Endodermal cell (in vitro differentiated cells): ENCODE results near the gene PLPP2. TPM values are rescaled to one million over a fixed set of nuclear protein-coding genes. Genes with fewer than 3 reads are reported as not detected.

ENCODE experiments used
- DNase-seq: peaks from one replicate; pipeline ENCODE4 v3.0.0-alpha.2; 2017
- H3K27ac ChIP-seq: 2 replicates; pipeline ENCODE4 v1.5.1; 2013; ENCODE audit warnings: mild to moderate bottlenecking, low read depth, low read length, moderate library complexity
- H3K27me3 ChIP-seq: 2 replicates; pipeline ENCODE4 v1.6.1; 2013; ENCODE audit warnings: mild to moderate bottlenecking, low read length, moderate library complexity; ENCODE audit not compliant: insufficient read depth, control insufficient read depth, poor library complexity, severe bottlenecking
- H3K36me3 ChIP-seq: 2 replicates; pipeline ENCODE4 v1.7.0; 2013; ENCODE audit warnings: mild to moderate bottlenecking, low read length, moderate library complexity; ENCODE audit not compliant: control insufficient read depth, insufficient read depth
- H3K4me1 ChIP-seq: one replicate; pipeline ENCODE4 v1.7.0; 2013; ENCODE audit warnings: low read length; ENCODE audit not compliant: control insufficient read depth, insufficient read depth
- H3K4me3 ChIP-seq: 2 replicates; pipeline ENCODE4 v1.5.1; 2013; ENCODE audit warnings: mild to moderate bottlenecking, low read length, moderate library complexity
- H3K9ac ChIP-seq: 2 replicates; pipeline ENCODE4 v1.6.1; 2013; ENCODE audit warnings: mild to moderate bottlenecking, low read length, moderate library complexity; ENCODE audit not compliant: poor library complexity, severe bottlenecking; ENCODE audit errors: extremely low read depth
- H3K9me3 ChIP-seq: 2 replicates; pipeline ENCODE4 v1.6.1; 2013; ENCODE audit warnings: mild to moderate bottlenecking, low read length, moderate library complexity; ENCODE audit not compliant: control insufficient read depth
- H3K27ac Mint-ChIP-seq: 2 replicates; pipeline ENCODE4 v1.8.0; 2020; ENCODE audit warnings: mixed read lengths
- H3K27me3 Mint-ChIP-seq: 2 replicates; pipeline ENCODE4 v1.8.0; 2021; ENCODE audit warnings: mild to moderate bottlenecking, mixed read lengths; ENCODE audit not compliant: insufficient read depth
- H3K36me3 Mint-ChIP-seq: 2 replicates; pipeline ENCODE4 v1.8.0; 2020; ENCODE audit warnings: low read depth, mixed read lengths
- H3K4me1 Mint-ChIP-seq: 2 replicates; pipeline ENCODE4 v1.8.0; 2020; ENCODE audit warnings: mixed read lengths
- H3K4me3 Mint-ChIP-seq: 2 replicates; pipeline ENCODE4 v1.8.0; 2020; ENCODE audit warnings: mild to moderate bottlenecking, moderate library complexity, mixed read lengths
- H3K9me3 Mint-ChIP-seq: 2 replicates; pipeline ENCODE4 v1.8.0; 2020; ENCODE audit warnings: mild to moderate bottlenecking, mixed read lengths
- WGBS, 2 experiments: methylation state at CpG; one replicate each; pipeline versions ENCODE4 v1.1.5 to v1.1.7; 2013; ENCODE audit warnings: missing lambda C conversion rate in 2 of 2, mixed read lengths in 1 of 2; ENCODE audit not compliant: insufficient coverage in 1 of 2, insufficient read length in 1 of 2; 5-methylcytosine and 5-hydroxymethylcytosine counted together
- total RNA-seq, 2 donors: library from RNA; stranded (reverse); fragmentation: NEBNext Ultra II Directional in 1 of 2; extraction: Animal tissue kit (Norgen Biotek cat#: 25700) in 1 of 2; gene quantifications; 2 replicates in 1 of 2; 3 replicates in 1 of 2; pipeline ENCODE4 v1.2.1, GENCODE V29; 2021
- TF ChIP-seq, protein P1 (sequence below): fragments of 200-600 bp; sonication (generic); conservative IDR thresholded peaks from 2 replicates; pipeline ENCODE4 v1.5.0; 2021; ENCODE audit warnings: antibody characterized with exemption, mild to moderate bottlenecking

The PLPP2 gene
- total RNA-seq, 2 donors from 2014 or later, result 49.9 to 56.9 TPM

- no peaks in the 10 kb centered on the region for H3K27me3 Mint-ChIP-seq
- no peak overlapping the region for H3K4me3 Mint-ChIP-seq
- Histone ChIP-seq H3K27me3 (no peaks in the 10 kb centered on the region), H3K9ac (no peak overlapping the region), H3K4me1 (no peaks in the 10 kb centered on the region), H3K36me3 (no peaks in the 10 kb centered on the region), H3K4me3 (no peak overlapping the region), H3K27ac (no peak overlapping the region), H3K9me3 (no peaks in the 10 kb centered on the region)
- 42 to 75% methylated on average over 6 to 12 of the region's 12 CpGs for WGBS, 2 experiments
- DNase-seq, result peak; percentile 64
- no peak overlapping the region for H3K27ac Mint-ChIP-seq
- TF ChIP-seq, protein P1, sequence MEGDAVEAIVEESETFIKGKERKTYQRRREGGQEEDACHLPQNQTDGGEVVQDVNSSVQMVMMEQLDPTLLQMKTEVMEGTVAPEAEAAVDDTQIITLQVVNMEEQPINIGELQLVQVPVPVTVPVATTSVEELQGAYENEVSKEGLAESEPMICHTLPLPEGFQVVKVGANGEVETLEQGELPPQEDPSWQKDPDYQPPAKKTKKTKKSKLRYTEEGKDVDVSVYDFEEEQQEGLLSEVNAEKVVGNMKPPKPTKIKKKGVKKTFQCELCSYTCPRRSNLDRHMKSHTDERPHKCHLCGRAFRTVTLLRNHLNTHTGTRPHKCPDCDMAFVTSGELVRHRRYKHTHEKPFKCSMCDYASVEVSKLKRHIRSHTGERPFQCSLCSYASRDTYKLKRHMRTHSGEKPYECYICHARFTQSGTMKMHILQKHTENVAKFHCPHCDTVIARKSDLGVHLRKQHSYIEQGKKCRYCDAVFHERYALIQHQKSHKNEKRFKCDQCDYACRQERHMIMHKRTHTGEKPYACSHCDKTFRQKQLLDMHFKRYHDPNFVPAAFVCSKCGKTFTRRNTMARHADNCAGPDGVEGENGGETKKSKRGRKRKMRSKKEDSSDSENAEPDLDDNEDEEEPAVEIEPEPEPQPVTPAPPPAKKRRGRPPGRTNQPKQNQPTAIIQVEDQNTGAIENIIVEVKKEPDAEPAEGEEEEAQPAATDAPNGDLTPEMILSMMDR, result no peak
- peaks cover 38% of the 10 kb centered on the region for H3K36me3 Mint-ChIP-seq
- H3K4me1 Mint-ChIP-seq, result peaks cover 16% of the 10 kb centered on the region
- H3K9me3 Mint-ChIP-seq, result no peaks in the 10 kb centered on the region
Observed at GRCh38 chr19:280541-281009, 10.6 kb downstream of the PLPP2 start.

DNA sequence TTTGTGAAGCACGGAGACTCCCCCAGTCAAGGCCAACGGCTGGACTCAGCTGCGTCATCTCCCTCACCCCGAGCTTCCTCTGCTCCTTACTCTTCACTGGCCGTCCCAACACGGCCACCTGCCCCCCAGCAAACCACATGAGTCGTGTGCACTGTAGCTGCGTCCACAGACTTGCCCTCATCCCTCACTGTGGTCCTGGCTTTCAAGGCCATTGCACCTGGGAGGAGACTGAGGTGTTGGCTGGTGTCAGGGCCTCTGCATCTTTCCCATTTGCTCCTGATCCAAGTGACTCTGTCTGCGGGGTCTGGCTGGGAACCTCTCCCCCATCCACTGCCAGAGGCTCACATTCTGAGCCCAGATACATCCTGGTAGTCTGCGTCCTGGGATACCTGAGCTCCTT is 11.5 kb downstream of the PLPP2 start:
- TF ChIP-seq, protein P1, result no peak
- Mint-ChIP-seq H3K9me3 (no peaks in the 10 kb centered on the region), H3K4me1 (peaks cover 16% of the 10 kb centered on the region), H3K27ac (no peak overlapping the region), H3K36me3 (peaks cover 38% of the 10 kb centered on the region), H3K27me3 (no peaks in the 10 kb centered on the region), H3K4me3 (no peak overlapping the region)
- Histone ChIP-seq H3K9ac (no peak overlapping the region), H3K4me1 (no peaks in the 10 kb centered on the region), H3K9me3 (no peaks in the 10 kb centered on the region), H3K36me3 (no peaks in the 10 kb centered on the region), H3K27me3 (no peaks in the 10 kb centered on the region), H3K4me3 (no peak overlapping the region), H3K27ac (no peak overlapping the region)
- WGBS, 2 experiments, result 89 to 90% methylated on average over 10 of the region's 10 CpGs
- DNase-seq, result no peak

- Histone ChIP-seq H3K36me3 (no peaks in the 10 kb centered on the region), H3K27ac (no peak overlapping the region), H3K9ac (no peak overlapping the region), H3K4me3 (no peak overlapping the region), H3K27me3 (no peaks in the 10 kb centered on the region), H3K4me1 (no peaks in the 10 kb centered on the region), H3K9me3 (no peaks in the 10 kb centered on the region)
- peaks cover 16% of the 10 kb centered on the region for H3K4me1 Mint-ChIP-seq
- TF ChIP-seq, protein P1, result no peak
- H3K36me3 Mint-ChIP-seq, result peaks cover 36% of the 10 kb centered on the region
- H3K27ac Mint-ChIP-seq, result no peak overlapping the region
- H3K9me3 Mint-ChIP-seq, result no peaks in the 10 kb centered on the region
- 82 to 94% methylated on average over 7 to 8 of the region's 8 CpGs for WGBS, 2 experiments
- DNase-seq, result no peak
- H3K27me3 Mint-ChIP-seq, result no peaks in the 10 kb centered on the region
- no peak overlapping the region for H3K4me3 Mint-ChIP-seq
Observed at GRCh38 chr19:279231-279630, 12.0 kb downstream of the PLPP2 start.
